Stimulated activated naive CD8-positive, alpha-beta T cell treated with anti-CD3 and anti-CD28 coated beads, Interleukin-15, amount 100 ng/mL, for 72 hours (primary cell): ENCODE results near the gene HOXA7.

Experiments
- ATAC-seq: fragments of 150-1000 bp; cut with Tn5 transposase; 2 replicates; pipeline ENCODE4 v1.10.0; 2021; ENCODE audit warnings: mild to moderate bottlenecking, moderate library complexity
- DNase-seq, 2 donors: peaks; one replicate each; pipeline ENCODE4 v3.0.0; 2021 to 2022
- H3K27ac Mint-ChIP-seq, 2 donors: one replicate each; pipeline ENCODE4 v1.8.0; 2022; ENCODE audit warnings: mild to moderate bottlenecking in 2 of 2, mixed read lengths in 2 of 2, moderate library complexity in 2 of 2
- H3K27me3 Mint-ChIP-seq: one replicate; pipeline ENCODE4 v1.8.0; 2022; ENCODE audit warnings: mixed read lengths
- H3K4me1 Mint-ChIP-seq: one replicate; pipeline ENCODE4 v1.8.0; 2022; ENCODE audit warnings: mild to moderate bottlenecking, mixed read lengths
- H3K4me3 Mint-ChIP-seq, 2 donors: one replicate each; pipeline ENCODE4 v1.8.0; 2022; ENCODE audit warnings: mild to moderate bottlenecking in 2 of 2, mixed read lengths in 2 of 2, moderate library complexity in 1 of 2
- H3K9me3 Mint-ChIP-seq, 2 donors: one replicate each; pipeline ENCODE4 v1.8.0; 2022; ENCODE audit warnings: mixed read lengths in 2 of 2

The HOXA7 gene

GRCh38 chr7:27187475-27188385, 31.3 kb upstream of the HOXA7 start:
- DNase-seq (peak in 1 of 2 donors; percentile 10), ATAC-seq (no peak)
- Mint-ChIP-seq H3K9me3 (no peaks in the 10 kb centered on the region), H3K4me1 (peaks cover 71% of the 10 kb centered on the region), H3K4me3 (peak overlapping the region; percentile 81 to 89), H3K27ac (no peak overlapping the region), H3K27me3 (peaks cover 100% of the 10 kb centered on the region)

GRCh38 chr7:27186668-27187474, 30.4 kb upstream of the HOXA7 start:
- Mint-ChIP-seq H3K4me3 (no peak overlapping the region), H3K4me1 (peaks cover 67% of the 10 kb centered on the region), H3K27ac (no peak overlapping the region), H3K27me3 (peaks cover 100% of the 10 kb centered on the region), H3K9me3 (no peaks in the 10 kb centered on the region)
- DNase-seq: peak in 1 of 2 donors; percentile 6
- ATAC-seq: no peak

DNA sequence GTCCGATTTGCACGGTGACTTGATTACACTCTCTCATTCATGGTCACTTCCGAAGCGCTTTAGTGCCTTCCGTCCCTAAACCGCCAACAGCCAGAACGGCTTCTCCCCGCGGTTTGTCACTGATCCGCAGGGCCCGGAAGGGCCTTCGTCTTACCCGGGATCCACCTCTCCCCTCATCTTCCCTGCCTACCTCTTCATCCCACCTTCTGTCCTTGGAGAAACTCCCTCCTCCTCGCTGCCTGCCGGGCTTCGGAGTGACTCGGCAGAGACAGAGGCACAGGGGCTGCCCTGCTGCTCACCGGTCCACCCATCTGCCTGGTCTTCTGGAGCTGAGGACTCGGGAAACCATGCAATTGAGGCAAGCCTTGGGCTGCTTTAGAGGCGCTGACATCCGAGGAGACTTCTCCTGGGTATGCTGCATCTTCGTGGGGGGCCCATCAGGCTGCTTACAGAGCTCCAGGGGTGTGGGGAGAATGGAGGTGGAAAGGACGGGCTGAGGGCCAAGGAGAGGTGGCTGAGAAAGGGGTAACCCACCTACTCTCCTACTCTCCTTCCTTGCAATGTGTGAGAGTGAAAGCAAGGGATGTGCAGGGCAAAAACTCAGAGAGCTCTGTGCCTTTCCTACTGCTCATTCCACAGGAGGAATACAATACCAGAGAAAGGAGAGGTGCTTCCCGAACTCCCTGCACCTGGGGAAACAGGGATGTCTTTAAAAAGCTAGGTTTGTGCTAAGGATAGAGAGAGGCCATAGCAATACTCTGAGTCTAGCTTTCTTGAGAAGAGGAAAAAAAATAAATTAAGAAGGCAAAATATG, 29.6 kb upstream of the HOXA7 start:
- Mint-ChIP-seq H3K4me3 (peak overlapping the region; percentile 74 to 75), H3K27ac (no peak overlapping the region), H3K4me1 (peaks cover 59% of the 10 kb centered on the region), H3K27me3 (peaks cover 100% of the 10 kb centered on the region), H3K9me3 (no peaks in the 10 kb centered on the region)
- ATAC-seq (no peak), DNase-seq (peak in 1 of 2 donors; percentile 14)

GRCh38 chr7:27185013-27185853, 28.8 kb upstream of the HOXA7 start, which contains the start of gene HOXA11:
TSS of gene HOXA11 (minus strand) at chr7:27185232. CDS start at chr7:27185144, 88 bp downstream.
- H3K4me1 Mint-ChIP-seq: peaks cover 59% of the 10 kb centered on the region
- no peak within 1 kb of the TSS for H3K27ac Mint-ChIP-seq
- peaks cover 100% of the 10 kb centered on the region for H3K27me3 Mint-ChIP-seq
- H3K9me3 Mint-ChIP-seq: no peaks in the 10 kb centered on the region
- H3K4me3 Mint-ChIP-seq: peak within 1 kb of the TSS; percentile 74 to 75
- peak; percentile 22 for ATAC-seq
- peak in 1 of 2 donors; percentile 16 for DNase-seq

DNA sequence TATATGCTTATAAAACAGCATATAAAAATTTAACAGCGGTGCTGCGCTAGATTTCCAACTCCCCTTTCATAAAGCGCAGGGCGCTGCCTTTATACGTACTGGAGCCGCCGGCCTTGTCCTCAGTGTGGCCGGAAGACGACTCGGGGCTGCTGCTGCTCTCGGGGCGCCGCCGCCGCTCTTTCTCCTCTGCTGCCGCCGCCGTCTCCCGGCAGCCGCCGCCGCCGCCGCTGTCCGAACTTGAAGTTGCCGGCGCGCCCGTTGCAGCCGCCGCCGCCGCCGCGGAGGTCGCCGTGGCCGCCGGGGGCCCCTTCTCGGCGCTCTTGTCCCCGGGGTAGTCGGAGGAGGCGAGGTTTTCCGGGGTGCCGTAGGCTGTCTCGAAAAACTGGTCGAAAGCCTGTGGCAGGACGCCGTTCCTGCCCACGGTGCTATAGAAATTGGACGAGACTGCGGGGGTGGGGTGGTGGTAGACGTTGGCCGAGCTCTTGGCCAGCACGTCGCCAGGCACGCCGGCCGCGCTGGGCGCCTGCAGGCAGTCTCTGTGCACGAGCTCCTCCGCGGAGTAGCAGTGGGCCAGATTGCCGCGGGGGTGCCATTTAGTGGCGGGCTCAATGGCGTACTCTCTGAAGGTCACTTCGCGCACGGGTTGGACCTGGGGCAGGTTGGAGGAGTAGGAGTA, 28.0 kb upstream of the HOXA7 start:
- Mint-ChIP-seq H3K27ac (no peak overlapping the region), H3K4me1 (peaks cover 59% of the 10 kb centered on the region)
- DNase-seq: peak in 1 of 2 donors; percentile 29

GRCh38 chr7:27183682-27184336, 27.3 kb upstream of the HOXA7 start:
- ATAC-seq (no peak), DNase-seq (peak in 1 of 2 donors; percentile 15)
- H3K9me3 Mint-ChIP-seq: no peaks in the 10 kb centered on the region
- no peak overlapping the region for H3K27ac Mint-ChIP-seq
- H3K4me1 Mint-ChIP-seq: peaks cover 53% of the 10 kb centered on the region
- peak overlapping the region; percentile 74 to 75 for H3K4me3 Mint-ChIP-seq
- peaks cover 100% of the 10 kb centered on the region for H3K27me3 Mint-ChIP-seq

More for the DNA sequence above, 28.0 kb upstream of the HOXA7 start:
- H3K27me3 Mint-ChIP-seq: peaks cover 100% of the 10 kb centered on the region
- H3K4me3 Mint-ChIP-seq: peak overlapping the region; percentile 74 to 75
- no peaks in the 10 kb centered on the region for H3K9me3 Mint-ChIP-seq
- peak; percentile 37 for ATAC-seq

DNA sequence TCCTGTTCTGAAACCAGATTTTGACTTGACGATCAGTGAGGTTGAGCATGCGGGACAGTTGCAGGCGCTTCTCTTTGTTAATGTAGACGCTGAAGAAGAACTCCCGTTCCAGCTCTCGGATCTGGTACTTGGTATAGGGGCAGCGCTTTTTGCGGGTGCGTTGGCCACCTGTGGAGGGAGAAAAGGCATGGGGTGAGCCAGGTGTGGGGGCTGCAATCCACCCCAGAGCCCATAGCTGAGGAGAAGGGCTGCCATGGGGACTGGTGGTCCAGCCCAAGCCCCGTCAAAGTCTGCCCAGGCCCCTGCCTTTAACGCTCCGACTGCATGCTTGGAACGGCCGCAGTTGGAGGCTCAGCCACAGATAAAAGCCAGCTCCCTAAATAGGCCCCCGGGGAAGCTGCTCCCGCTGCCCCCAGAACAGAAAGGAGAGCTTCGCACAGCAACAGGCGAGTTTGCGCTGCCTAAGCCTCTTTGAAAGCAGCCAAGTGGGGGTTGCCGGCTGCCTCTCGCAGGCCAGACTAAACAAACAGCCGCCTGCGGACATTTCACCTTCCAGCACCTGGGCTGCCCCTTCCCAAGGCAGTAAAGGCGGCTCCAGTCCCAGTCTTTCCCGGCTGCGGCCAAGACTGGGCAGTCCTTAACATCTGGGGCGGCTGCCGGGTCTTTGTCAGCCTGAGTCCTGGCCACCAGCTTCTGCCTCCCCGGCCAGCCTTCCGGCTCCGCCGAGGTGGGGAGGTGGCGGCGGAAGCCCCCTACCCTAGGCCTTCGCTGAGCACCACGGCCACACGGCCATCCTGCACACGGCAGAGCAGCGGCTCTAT, 26.6 kb upstream of the HOXA7 start:
- H3K27ac Mint-ChIP-seq: no peak overlapping the region
- no peaks in the 10 kb centered on the region for H3K9me3 Mint-ChIP-seq
- H3K4me3 Mint-ChIP-seq: peak overlapping the region; percentile 56 to 74
- no peak for ATAC-seq
- peaks cover 46% of the 10 kb centered on the region for H3K4me1 Mint-ChIP-seq
- H3K27me3 Mint-ChIP-seq: peaks cover 100% of the 10 kb centered on the region
- peak in 1 of 2 donors; percentile 8 for DNase-seq

- Mint-ChIP-seq H3K4me3 (no peak overlapping the region), H3K27ac (no peak overlapping the region), H3K9me3 (no peaks in the 10 kb centered on the region), H3K27me3 (peaks cover 100% of the 10 kb centered on the region), H3K4me1 (peaks cover 39% of the 10 kb centered on the region)
- DNase-seq: peak in 1 of 2 donors; percentile 3
- no peak for ATAC-seq
Measured at GRCh38 chr7:27182285-27182841, 25.9 kb upstream of the HOXA7 start.

DNA sequence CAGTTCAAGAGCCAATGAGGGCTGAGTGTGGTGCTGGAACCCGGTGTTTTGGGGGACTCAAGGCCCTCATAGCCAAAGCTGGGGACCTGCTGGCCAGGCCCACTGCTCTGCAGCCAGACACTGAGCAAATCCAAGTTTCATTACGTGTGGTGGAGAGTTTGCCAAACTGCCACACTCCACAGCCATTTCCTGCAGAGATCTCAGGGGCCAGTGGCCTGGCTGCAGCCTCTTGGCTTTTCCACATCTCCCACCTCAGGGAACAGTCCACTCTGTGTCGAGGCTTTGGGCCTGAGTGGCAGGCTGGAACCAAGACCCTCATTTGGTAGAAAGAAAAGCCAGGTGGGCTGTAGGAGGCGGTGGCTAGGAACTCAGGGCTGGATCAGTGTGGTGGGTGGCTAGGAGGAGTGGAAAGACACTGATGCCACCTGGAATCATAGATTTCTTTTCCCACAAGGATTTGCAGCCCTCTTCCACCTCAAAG, 25.4 kb upstream of the HOXA7 start:
- Mint-ChIP-seq H3K27me3 (peaks cover 100% of the 10 kb centered on the region), H3K27ac (no peak overlapping the region), H3K4me3 (no peak overlapping the region), H3K9me3 (no peaks in the 10 kb centered on the region), H3K4me1 (peaks cover 36% of the 10 kb centered on the region)
- ATAC-seq: no peak
- peak in 1 of 2 donors; percentile 7 for DNase-seq

DNA sequence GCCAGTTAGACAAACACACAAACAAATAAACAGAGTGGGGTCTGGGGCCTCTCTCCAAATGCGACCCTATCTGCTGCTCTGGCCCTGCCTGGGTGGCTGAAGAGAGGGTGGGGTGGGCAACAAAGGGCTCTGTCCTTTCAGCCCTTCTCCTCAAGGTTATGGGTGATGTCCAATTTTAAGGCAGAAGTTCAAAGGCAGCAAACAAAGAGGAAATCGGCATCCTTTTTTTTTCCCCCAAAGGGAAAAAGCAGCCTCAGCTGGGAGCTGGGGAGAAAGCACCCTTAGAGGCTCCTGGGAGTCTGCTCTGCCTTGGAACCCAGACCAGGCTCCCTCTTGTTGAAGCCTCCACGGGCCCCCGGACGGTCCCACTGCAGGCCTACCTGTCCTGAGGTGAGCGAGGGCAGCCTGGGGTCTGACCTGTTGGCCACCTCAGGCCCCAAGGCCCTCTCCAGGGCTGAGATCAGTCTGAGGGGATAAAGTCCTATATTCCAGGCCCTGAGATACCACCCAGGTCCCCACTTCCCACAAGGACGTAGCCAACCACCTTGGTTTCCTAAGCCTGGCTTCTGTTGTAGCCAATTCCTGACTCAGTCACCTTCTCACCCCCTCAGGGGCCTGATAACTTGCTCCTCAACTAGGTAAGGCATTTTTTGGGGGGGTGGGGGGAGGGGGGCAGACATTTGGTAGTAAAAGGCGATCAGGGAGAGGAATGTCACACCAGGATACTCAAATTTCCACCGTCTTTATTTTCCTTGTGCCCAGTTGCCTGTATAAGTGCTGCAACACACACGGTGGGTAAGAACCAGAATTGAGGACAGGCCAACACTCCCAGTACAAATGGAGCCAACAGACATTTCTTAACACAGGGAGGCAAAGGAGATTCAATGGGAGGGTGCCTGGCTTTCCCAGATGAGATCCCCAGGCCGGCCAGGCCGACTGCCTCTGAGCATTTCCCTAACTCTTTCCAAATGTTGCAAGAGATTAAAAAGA, 24.3 kb upstream of the HOXA7 start:
- Mint-ChIP-seq H3K27ac (no peak overlapping the region), H3K27me3 (peaks cover 100% of the 10 kb centered on the region), H3K4me1 (peaks cover 28% of the 10 kb centered on the region), H3K4me3 (peak overlapping the region in 1 of 2 donors; percentile 46), H3K9me3 (no peaks in the 10 kb centered on the region)
- DNase-seq (peak in 1 of 2 donors; percentile 2), ATAC-seq (no peak)
